OCI-LY7 (cell line): ENCODE measurements around the gene NCAPG. TPM values are rescaled to one million over a fixed set of nuclear protein-coding genes. Genes with fewer than 3 reads are reported as not detected.

Source experiments
- BruUV-seq: library from RNA; stranded (reverse); fragments of 400-500 nt; replicated peaks from 2 replicates; lab custom pipeline; 2021; lab: Mats Ljungman, UMichigan
- CTCF ChIA-PET: fragments of 300-600 bp; sonication (Branson Sonifier 250); formaldehyde crosslinking; loops from one replicate; lab custom pipeline; 2022; ENCODE audit warnings: antibody characterized with exemption; ENCODE audit not compliant: unreplicated experiment; lab: Charles Lee
- POLR2A ChIA-PET: fragments of 300-600 bp; sonication (Branson Sonifier 250); formaldehyde crosslinking; loops from one replicate; lab custom pipeline; 2022; ENCODE audit warnings: antibody characterized with exemption; lab: Charles Lee
- DNase-seq: peaks from one replicate; pipeline ENCODE4 v3.0.0-alpha.2; 2015; ENCODE audit warnings: low spot score
- H2AFZ ChIP-seq: fragments of 200-600 bp; sonication (generic), shearing (Covaris generic); 2 replicates; pipeline ENCODE4 v1.6.1; 2014; ENCODE audit warnings: mild to moderate bottlenecking, antibody characterized with exemption, low read length, moderate library complexity
- H3K27ac ChIP-seq: fragments of 200-600 bp; sonication (generic); 2 replicates; pipeline ENCODE4 v1.5.1; 2014; ENCODE audit warnings: mixed run types, low read depth, mild to moderate bottlenecking, moderate library complexity, low read length, inconsistent platforms; ENCODE audit not compliant: poor library complexity, severe bottlenecking
- H3K36me3 ChIP-seq: fragments of 200-600 bp; sonication (generic); 2 replicates; pipeline ENCODE4 v1.6.1; 2014; ENCODE audit warnings: mild to moderate bottlenecking, antibody characterized with exemption, low read length, moderate library complexity, mixed read lengths; ENCODE audit not compliant: insufficient read depth
- H3K4me1 ChIP-seq: fragments of 200-600 bp; sonication (generic); 2 replicates; pipeline ENCODE4 v1.5.1; 2014; ENCODE audit warnings: mild to moderate bottlenecking, low read length; ENCODE audit not compliant: insufficient read depth, poor library complexity, severe bottlenecking
- H3K4me2 ChIP-seq: fragments of 200-600 bp; sonication (generic); 2 replicates; pipeline ENCODE4 v1.6.1; 2014; ENCODE audit warnings: mild to moderate bottlenecking, low read length
- H3K4me3 ChIP-seq: fragments of 200-600 bp; sonication (generic); 2 replicates; pipeline ENCODE4 v1.5.1; 2014; ENCODE audit warnings: mild to moderate bottlenecking, low read depth, low read length; ENCODE audit not compliant: poor library complexity, severe bottlenecking
- H3K79me2 ChIP-seq: fragments of 200-600 bp; sonication (generic); 2 replicates; pipeline ENCODE4 v1.6.1; 2016; ENCODE audit warnings: low read depth, mild to moderate bottlenecking, low read length, moderate library complexity, mixed read lengths; ENCODE audit not compliant: insufficient read depth
- H3K9me2 ChIP-seq: fragments of 200-600 bp; sonication (generic); 2 replicates; pipeline ENCODE4 v1.6.1; 2016; ENCODE audit warnings: mild to moderate bottlenecking, low read length, mixed read lengths; ENCODE audit not compliant: insufficient read depth
- H3K9me3 ChIP-seq: fragments of 200-600 bp; sonication (generic); 2 replicates; pipeline ENCODE4 v1.6.1; 2014; ENCODE audit warnings: mild to moderate bottlenecking, mixed run types, low read length, mixed read lengths
- H4K20me1 ChIP-seq: fragments of 200-600 bp; sonication (generic); 2 replicates; pipeline ENCODE4 v1.6.1; 2014; ENCODE audit warnings: mild to moderate bottlenecking, antibody characterized with exemption, low read length, moderate library complexity, mixed read lengths; ENCODE audit not compliant: insufficient read depth
- CTCF ChIP-seq: fragments of 200-600 bp; sonication (generic); conservative IDR thresholded peaks from 2 replicates; pipeline ENCODE4 v1.5.1; 2014; ENCODE audit warnings: mild to moderate bottlenecking, antibody characterized with exemption, low read length, moderate library complexity, mixed read lengths
- EZH2phosphoT487 ChIP-seq: fragments of 200-600 bp; sonication (generic); IDR thresholded peaks from 2 replicates; pipeline ENCODE4 v1.6.1; 2018; ENCODE audit warnings: low read depth, borderline replicate concordance, mild to moderate bottlenecking, mixed run types, antibody characterized with exemption, low read length, moderate library complexity, mixed read lengths
- intact Hi-C: fragments of 100-400 bp; cut with micrococcal nuclease; formaldehyde crosslinking; loops from one replicate; pipeline ENCODE4 v1.10.0; 2022; ENCODE audit not compliant: unreplicated experiment
- total RNA-seq, 2 experiments: library from RNA; depleted of rRNA in 1 of 2; stranded (reverse); fragments of >200 nt in 1 of 2; shearing (Covaris generic) in 1 of 2; gene quantifications; 2 replicates each; pipeline ENCODE4 v1.2.3, GENCODE V29; 2014 to 2022

Gene NCAPG
- total RNA-seq, 2 experiments from 2014 or later: 57.5 to 95.4 TPM

GRCh38 chr4:17889692-17890091, 78.9 kb downstream of the NCAPG start:
- BruUV-seq: no TSS peak
- TF ChIP-seq CTCF: no peak
- TF ChIP-seq EZH2phosphoT487: no peak
- ChIA-PET POLR2A (interaction anchor here (0.6 kb wide), 1 partner anchor 249 kb away, joined by 3 read pairs; no protein-coding TSS in a partner anchor), CTCF (no interaction called here)
- intact Hi-C loops: no loop called here
- no peak for DNase-seq
- Histone ChIP-seq H3K4me2 (no peak overlapping the region), H3K9me3 (no peaks in the 10 kb centered on the region), H3K4me3 (no peak overlapping the region), H3K27ac (no peak overlapping the region), H2AFZ (no peak overlapping the region), H4K20me1 (no peaks in the 10 kb centered on the region), H3K36me3 (peaks cover 3% of the 10 kb centered on the region; the same call in 1 of the 2 replicates), H3K4me1 (no peaks in the 10 kb centered on the region), H3K9me2 (no peaks in the 10 kb centered on the region), H3K79me2 (no peaks in the 10 kb centered on the region)

- ChIA-PET CTCF (no interaction called here), POLR2A (interaction anchor here (1.0 kb wide), 1 partner anchor 77 kb away, joined by 4 read pairs; no protein-coding TSS in a partner anchor)
- Histone ChIP-seq H3K4me3 (no peak overlapping the region), H3K9me3 (no peaks in the 10 kb centered on the region), H3K4me1 (no peaks in the 10 kb centered on the region), H2AFZ (no peak overlapping the region), H3K79me2 (no peaks in the 10 kb centered on the region), H4K20me1 (no peaks in the 10 kb centered on the region), H3K27ac (no peak overlapping the region), H3K9me2 (no peaks in the 10 kb centered on the region), H3K4me2 (no peak overlapping the region), H3K36me3 (peaks cover 3% of the 10 kb centered on the region; the same call in 1 of the 2 replicates)
- TF ChIP-seq CTCF (no peak), EZH2phosphoT487 (no peak)
- BruUV-seq: no TSS peak
- no peak for DNase-seq
- intact Hi-C loops: no loop called here
Measured at GRCh38 chr4:17894421-17894820, 83.6 kb downstream of the NCAPG start.

Other genes starting within 250 kb of the NCAPG start
- 111 and 115 TPM in 2 replicates for gene LAP3, start 233.8 kb upstream of the NCAPG start, total RNA-seq (2014; rRNA removed; shearing (Covaris generic))
- 101 and 104 TPM in 2 replicates for gene LAP3, start 233.8 kb upstream of the NCAPG start, total RNA-seq (2022)
- gene MED28, start 196.3 kb upstream of the NCAPG start, total RNA-seq (2014; rRNA removed; shearing (Covaris generic)): 20.7 and 27.0 TPM in 2 replicates
- 78.2 and 86.2 TPM in 2 replicates for gene MED28, start 196.3 kb upstream of the NCAPG start, total RNA-seq (2022)
- not detected in 2 replicates for gene FAM184B, start 29.4 kb upstream of the NCAPG start, total RNA-seq (2014; rRNA removed; shearing (Covaris generic))
- not detected in 2 replicates for gene FAM184B, start 29.4 kb upstream of the NCAPG start, total RNA-seq (2022)
- gene DCAF16, start 222 bp upstream of the NCAPG start, total RNA-seq (2014; rRNA removed; shearing (Covaris generic)): 88.7 and 88.8 TPM in 2 replicates
- gene DCAF16, start 222 bp upstream of the NCAPG start, total RNA-seq (2022): 115 and 141 TPM in 2 replicates
- 16.0 and 31.4 TPM in 2 replicates for gene LCORL, start 210.8 kb downstream of the NCAPG start, total RNA-seq (2014; rRNA removed; shearing (Covaris generic))
- 37.4 and 42.2 TPM in 2 replicates for gene LCORL, start 210.8 kb downstream of the NCAPG start, total RNA-seq (2022)